Spleen (tissue), 11 donors: ENCODE measurements around the gene CYP24A1. TPM values are rescaled to one million over a fixed set of nuclear protein-coding genes. Genes with fewer than 3 reads are reported as not detected.

Experiments
- DNase-seq: peaks from one replicate; pipeline ENCODE4 v3.0.0-alpha.2; 2020
- H3K27ac ChIP-seq, 8 donors: fragments of 200-600 bp; sonication (generic) in 7 of 8; 1 replicate in 4 of 8; 2 replicates in 4 of 8; pipeline versions ENCODE4 v1.5.0 to v1.8.0; 2016 to 2021; ENCODE audit warnings: inconsistent platforms in 4 of 8, mild to moderate bottlenecking in 4 of 8, moderate library complexity in 1 of 8
- H3K27me3 ChIP-seq, 7 donors: fragments of 200-600 bp; sonication (generic) in 6 of 7; replicated peaks in 1 of 7; 1 replicate in 4 of 7; 2 replicates in 3 of 7; pipeline versions ENCODE4 v1.5.0 to v1.8.0; 2016 to 2021; ENCODE audit warnings: inconsistent platforms in 3 of 7, mild to moderate bottlenecking in 1 of 7
- H3K36me3 ChIP-seq, 6 donors: fragments of 200-600 bp; sonication (generic) in 5 of 6; 1 replicate in 4 of 6; 2 replicates in 2 of 6; pipeline versions ENCODE4 v1.5.0 to v1.8.0; 2016 to 2021; ENCODE audit warnings: inconsistent platforms in 2 of 6
- H3K4me1 ChIP-seq, 6 donors: fragments of 200-600 bp; sonication (generic) in 5 of 6; 1 replicate in 3 of 6; 2 replicates in 3 of 6; pipeline versions ENCODE4 v1.5.0 to v1.8.0; 2016 to 2021; ENCODE audit warnings: inconsistent platforms in 3 of 6
- H3K4me3 ChIP-seq, 8 donors: fragments of 200-600 bp; sonication (generic) in 7 of 8; 1 replicate in 4 of 8; 2 replicates in 4 of 8; pipeline versions ENCODE4 v1.5.0 to v1.8.0; 2016 to 2021; ENCODE audit warnings: inconsistent platforms in 4 of 8, mild to moderate bottlenecking in 4 of 8, moderate library complexity in 2 of 8
- H3K9me3 ChIP-seq, 8 donors: fragments of 200-600 bp; sonication (generic) in 7 of 8; 1 replicate in 4 of 8; 2 replicates in 4 of 8; pipeline versions ENCODE4 v1.5.0 to v1.8.0; 2016 to 2021; ENCODE audit warnings: inconsistent platforms in 4 of 8
- CTCF ChIP-seq, 11 experiments: fragments of 200-600 bp in 7 of 11; fragments of 450-650 bp in 4 of 11; sonication (generic) in 4 of 11; IDR thresholded peaks in 8 of 11; conservative IDR thresholded peaks in 3 of 11; 1 replicate in 7 of 11; 2 replicates in 4 of 11; pipeline versions ENCODE4 v1.4.0 to v1.8.0; 2016 to 2021; ENCODE audit warnings: antibody characterized with exemption in 11 of 11, inconsistent platforms in 4 of 11, mild to moderate bottlenecking in 1 of 11
- POLR2A ChIP-seq, 3 donors: fragments of 450-650 bp; IDR thresholded peaks; one replicate each; pipeline ENCODE4 v1.5.1; 2017; ENCODE audit warnings: antibody characterized with exemption in 3 of 3, mild to moderate bottlenecking in 1 of 3
- POLR2AphosphoS5 ChIP-seq, 3 donors: sonication (generic); formaldehyde crosslinking; IDR thresholded peaks; one replicate each; pipeline ENCODE4 v1.5.1; 2017; ENCODE audit warnings: antibody characterized with exemption in 3 of 3
- WGBS, 5 donors: extraction: QIAGEN DNeasy Blood & Tissue Kit in 3 of 5; methylation state at CpG; one replicate each; pipeline versions ENCODE4 v1.1.5 to v1.1.7; 2013 to 2018; 5-methylcytosine and 5-hydroxymethylcytosine counted together
- intact Hi-C: fragments of 100-400 bp; cut with DNase I; formaldehyde crosslinking; loops from one replicate; pipeline ENCODE4 v1.15.0; 2023; ENCODE audit warnings: low total_unique reads
- polyA plus RNA-seq, 3 donors: library from polyadenylated mRNA; stranded (reverse); fragments of 200-250 nt; gene quantifications; one replicate each; pipeline ENCODE4 v1.2.1, GENCODE V29; 2013
- total RNA-seq, 7 donors: library from RNA; depleted of rRNA in 3 of 7; stranded (reverse); fragments of >200 nt in 3 of 7; fragmentation: NEBNext Ultra II Directional in 4 of 7; extraction: Animal tissue kit (Norgen Biotek cat#: 25700) in 4 of 7; gene quantifications; one replicate each; pipeline versions ENCODE4 v1.1.0 to v1.2.1, GENCODE V29; 2016 to 2021
- donor health status: healthy with polysubstance abuse.
- donor health status: DM: no; HTN: no; CAD: no; lungs with moderate emphysema.
- donor health status: DM: no; HTN: no; CAD: no.
- donor health status: Bipolar disorder and iron deficiency.
- donor health status: healthy.
- donor health status: DM: no; HTN: no; CAD: no.
- donor health status: DM: yes; HTN: yes; CAD: no.

Gene CYP24A1
- total and polyA plus RNA-seq, 10 donors, result not detected

- no peaks in the 10 kb centered on the region for H3K27me3 ChIP-seq
- TF ChIP-seq POLR2AphosphoS5 (IDR thresholded peaks at IDR 0.05) (no peak), POLR2A (IDR thresholded peaks at IDR 0.05) (no peak), CTCF (IDR thresholded peaks at IDR 0.05 in 8 of 11, conservative IDR thresholded peaks at IDR 0.05 in 3 of 11) (no peak)
- no peak overlapping the region for H3K4me3 ChIP-seq
- H3K9me3 ChIP-seq, result no peaks in the 10 kb centered on the region
- no peak overlapping the region for H3K27ac ChIP-seq
- H3K36me3 ChIP-seq, result no peaks in the 10 kb centered on the region
- intact Hi-C loops, result no loop called here
- WGBS, 5 donors, result 40 to 75% (median 64%) methylated on average over 7 of the region's 7 CpGs
- no peak for DNase-seq
- H3K4me1 ChIP-seq, result no peaks in the 10 kb centered on the region
Observed at GRCh38 chr20:54200487-54201267, 26.9 kb upstream of the CYP24A1 start.

- H3K4me3 ChIP-seq, result no peak overlapping the region
- 17 to 27% (median 21%) methylated on average over 7 of the region's 7 CpGs for WGBS, 5 donors
- no peaks in the 10 kb centered on the region for H3K4me1 ChIP-seq
- intact Hi-C loops, result loop anchor here (5.0 kb wide), 1 partner anchor 102 kb away; no protein-coding TSS in a partner anchor
- peak; percentile 86 for DNase-seq
- H3K27me3 ChIP-seq, result no peaks in the 10 kb centered on the region
- H3K36me3 ChIP-seq, result no peaks in the 10 kb centered on the region
- H3K27ac ChIP-seq, result no peak overlapping the region
- no peak for TF ChIP-seq POLR2AphosphoS5 (IDR thresholded peaks at IDR 0.05)
- peak; percentile 54 to 86 (median 79) for TF ChIP-seq CTCF (IDR thresholded peaks at IDR 0.05 in 8 of 11, conservative IDR thresholded peaks at IDR 0.05 in 3 of 11)
- no peak for TF ChIP-seq POLR2A (IDR thresholded peaks at IDR 0.05)
- H3K9me3 ChIP-seq, result no peaks in the 10 kb centered on the region
Observed at GRCh38 chr20:54199721-54200176, 26.0 kb upstream of the CYP24A1 start.

GRCh38 chr20:54199283-54199682 lies 25.5 kb upstream of the CYP24A1 start:
- Histone ChIP-seq H3K27me3 (no peaks in the 10 kb centered on the region), H3K9me3 (no peaks in the 10 kb centered on the region), H3K4me3 (no peak overlapping the region), H3K4me1 (no peaks in the 10 kb centered on the region), H3K36me3 (no peaks in the 10 kb centered on the region), H3K27ac (no peak overlapping the region)
- intact Hi-C loops, result loop anchor here (5.0 kb wide), 1 partner anchor 102 kb away; no protein-coding TSS in a partner anchor
- DNase-seq, result no peak
- no peak for TF ChIP-seq POLR2AphosphoS5 (IDR thresholded peaks at IDR 0.05)
- no peak for TF ChIP-seq POLR2A (IDR thresholded peaks at IDR 0.05)
- no peak for TF ChIP-seq CTCF (IDR thresholded peaks at IDR 0.05 in 8 of 11, conservative IDR thresholded peaks at IDR 0.05 in 3 of 11)
- WGBS, 5 donors, result 71 to 77% (median 75%) methylated on average over 6 of the region's 6 CpGs
